Esophagus squamous epithelium (tissue), 5 donors: Measurements from ENCODE around the gene MRC1. TPM values are rescaled to one million over a fixed set of nuclear protein-coding genes. Genes with fewer than 3 reads are reported as not detected.
A peak's percentile ranks its signal among the peaks of the same experiment; 100 is the strongest.

Source experiments
- DNase-seq: peaks from one replicate; lab custom pipeline; 2025; lab: John Stamatoyannopoulos, UW
- H3K27ac ChIP-seq, 4 donors: fragments of 200-600 bp; sonication (generic); one replicate each; pipeline ENCODE4 v1.5.1; 2016 to 2019; ENCODE audit warnings: mild to moderate bottlenecking in 1 of 4
- H3K27me3 ChIP-seq, 4 donors: fragments of 200-600 bp; sonication (generic); 1 replicate in 3 of 4; 2 replicates in 1 of 4; pipeline versions ENCODE4 v1.5.1 to v1.6.0; 2017 to 2021; ENCODE audit warnings: antibody characterized with exemption in 1 of 4
- H3K36me3 ChIP-seq, 3 donors: fragments of 200-600 bp; sonication (generic); one replicate each; pipeline ENCODE4 v1.5.1; 2016 to 2019
- H3K4me1 ChIP-seq, 3 donors: fragments of 200-600 bp; sonication (generic); one replicate each; pipeline ENCODE4 v1.5.1; 2017 to 2019
- H3K4me3 ChIP-seq, 4 donors: fragments of 200-600 bp; sonication (generic); 1 replicate in 3 of 4; 2 replicates in 1 of 4; pipeline ENCODE4 v1.5.1; 2016 to 2019; ENCODE audit warnings: mild to moderate bottlenecking in 2 of 4, moderate library complexity in 1 of 4
- H3K9me3 ChIP-seq, 3 donors: fragments of 200-600 bp; sonication (generic); one replicate each; pipeline ENCODE4 v1.5.1; 2016 to 2019
- POLR2A ChIP-seq, 4 donors: fragments of 450-650 bp; IDR thresholded peaks; one replicate each; pipeline ENCODE4 v1.6.1; 2017; ENCODE audit warnings: antibody characterized with exemption in 4 of 4, mild to moderate bottlenecking in 4 of 4, moderate library complexity in 3 of 4
- whole genome bisulfite sequencing, 2 donors: methylation state at CpG; one replicate each; pipeline ENCODE4 v1.1.5; 2018; 5-methylcytosine and 5-hydroxymethylcytosine counted together
- intact Hi-C: fragments of 100-400 bp; cut with DNase I; formaldehyde crosslinking; loops from one replicate; pipeline ENCODE4 v1.15.0; 2022
- total RNA-seq, 4 donors: library from RNA; depleted of rRNA; stranded (reverse); fragments of >200 nt; gene quantifications; one replicate each; pipeline ENCODE4 v1.1.0, GENCODE V29; 2016
- TF ChIP-seq, protein P1 (sequence below), 6 experiments: fragments of 450-650 bp in 4 of 6; fragments of 200-600 bp in 2 of 6; sonication (generic) in 2 of 6; IDR thresholded peaks; one replicate each; pipeline ENCODE4 v1.5.1; 2016 to 2019; ENCODE audit warnings: antibody characterized with exemption in 6 of 6, mild to moderate bottlenecking in 4 of 6, moderate library complexity in 4 of 6
- donor health status: DM: yes; HTN: yes; CAD: no.

The MRC1 gene
- total RNA-seq: 10 to 100 TPM in 2 of 4 donors, 1 to 10 TPM in 1, under 1 TPM in 1; 0.42 to 43.1 (median 15.1) TPM

DNA sequence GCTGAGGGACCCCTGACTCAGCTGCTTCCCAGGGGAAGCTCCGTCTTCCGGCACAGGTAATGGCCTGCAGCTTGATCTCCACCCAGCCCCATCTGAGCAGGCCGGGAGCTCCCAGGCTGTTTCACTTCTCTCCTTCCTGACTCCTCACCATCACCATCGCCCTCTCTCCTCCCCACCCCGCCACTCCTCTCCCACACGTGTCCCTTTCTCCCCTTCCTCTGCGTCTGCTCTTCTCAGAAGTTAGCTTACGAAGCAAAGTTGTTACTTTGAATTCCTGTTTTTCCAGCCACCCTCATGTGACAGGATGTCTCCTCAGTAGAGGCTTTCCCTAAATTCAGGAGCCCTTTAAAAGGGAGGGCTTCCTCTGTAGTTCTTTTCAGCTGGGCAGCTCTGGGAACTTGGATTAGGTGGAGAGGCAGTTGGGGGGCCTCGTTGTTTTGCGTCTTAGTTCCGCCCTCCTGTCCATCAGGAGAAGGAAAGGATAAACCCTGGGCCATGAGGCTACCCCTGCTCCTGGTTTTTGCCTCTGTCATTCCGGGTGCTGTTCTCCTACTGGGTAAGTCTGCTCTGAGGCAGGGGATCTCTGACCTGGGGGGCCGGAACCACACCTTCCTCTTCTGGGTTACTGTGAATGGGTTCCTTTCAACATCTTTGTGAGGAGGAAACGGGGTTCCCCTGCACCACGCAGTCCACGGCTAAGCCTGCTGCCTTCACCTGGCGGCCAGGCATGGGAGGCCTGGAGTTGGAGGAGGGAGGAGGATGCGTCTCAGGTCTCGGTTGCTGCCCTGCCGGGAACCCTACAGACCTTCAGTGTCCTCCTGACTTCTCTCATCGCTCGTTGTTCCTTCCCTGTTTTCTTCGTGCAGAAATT lies at the start of gene MRC1:
MRC1 (plus strand) TSS at position 378 of the 871 bp plus-strand sequence; CDS start at position 496, 118 bp downstream.
- Histone ChIP-seq H3K4me3 (peak within 1 kb of the TSS in 3 of 4 donors; percentile 9 to 47 (median 28)), H3K36me3 (no peaks in the 10 kb centered on the region), H3K4me1 (no peaks in the 10 kb centered on the region), H3K27ac (peak within 1 kb of the TSS in 2 of 4 donors; percentile 29 to 61), H3K9me3 (no peaks in the 10 kb centered on the region), H3K27me3 (no peaks in the 10 kb centered on the region)
- intact Hi-C loops: no loop called here
- peak in 1 of 4 donors; percentile 7 for TF ChIP-seq POLR2A (IDR thresholded peaks at IDR 0.05)
- TF ChIP-seq, protein P1, sequence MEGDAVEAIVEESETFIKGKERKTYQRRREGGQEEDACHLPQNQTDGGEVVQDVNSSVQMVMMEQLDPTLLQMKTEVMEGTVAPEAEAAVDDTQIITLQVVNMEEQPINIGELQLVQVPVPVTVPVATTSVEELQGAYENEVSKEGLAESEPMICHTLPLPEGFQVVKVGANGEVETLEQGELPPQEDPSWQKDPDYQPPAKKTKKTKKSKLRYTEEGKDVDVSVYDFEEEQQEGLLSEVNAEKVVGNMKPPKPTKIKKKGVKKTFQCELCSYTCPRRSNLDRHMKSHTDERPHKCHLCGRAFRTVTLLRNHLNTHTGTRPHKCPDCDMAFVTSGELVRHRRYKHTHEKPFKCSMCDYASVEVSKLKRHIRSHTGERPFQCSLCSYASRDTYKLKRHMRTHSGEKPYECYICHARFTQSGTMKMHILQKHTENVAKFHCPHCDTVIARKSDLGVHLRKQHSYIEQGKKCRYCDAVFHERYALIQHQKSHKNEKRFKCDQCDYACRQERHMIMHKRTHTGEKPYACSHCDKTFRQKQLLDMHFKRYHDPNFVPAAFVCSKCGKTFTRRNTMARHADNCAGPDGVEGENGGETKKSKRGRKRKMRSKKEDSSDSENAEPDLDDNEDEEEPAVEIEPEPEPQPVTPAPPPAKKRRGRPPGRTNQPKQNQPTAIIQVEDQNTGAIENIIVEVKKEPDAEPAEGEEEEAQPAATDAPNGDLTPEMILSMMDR (IDR thresholded peaks at IDR 0.05): no peak
- DNase-seq: no peak
- WGBS, 2 donors: 54 to 55% methylated on average over 22 of the region's 23 CpGs

DNA sequence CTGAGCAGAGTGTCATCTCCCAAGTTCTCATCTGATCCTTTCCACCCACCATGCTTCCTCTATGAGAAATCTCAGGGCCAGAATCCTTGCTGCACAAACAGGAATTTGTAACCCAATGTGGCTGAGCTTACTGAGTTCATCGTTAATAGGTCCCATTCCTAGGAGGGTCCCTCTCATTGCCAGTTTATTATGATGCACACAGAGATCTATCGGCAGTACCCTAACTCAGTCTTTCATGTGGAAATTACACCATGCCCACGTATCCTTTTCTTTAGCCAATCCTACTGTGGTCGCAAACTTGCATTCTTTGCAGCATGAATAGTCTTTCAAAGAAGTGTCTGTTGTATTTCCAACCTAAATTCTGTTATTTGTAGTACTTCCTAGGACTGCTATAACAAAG lies 45.0 kb upstream of the MRC1 start:
- H3K27me3 ChIP-seq: no peaks in the 10 kb centered on the region

DNA sequence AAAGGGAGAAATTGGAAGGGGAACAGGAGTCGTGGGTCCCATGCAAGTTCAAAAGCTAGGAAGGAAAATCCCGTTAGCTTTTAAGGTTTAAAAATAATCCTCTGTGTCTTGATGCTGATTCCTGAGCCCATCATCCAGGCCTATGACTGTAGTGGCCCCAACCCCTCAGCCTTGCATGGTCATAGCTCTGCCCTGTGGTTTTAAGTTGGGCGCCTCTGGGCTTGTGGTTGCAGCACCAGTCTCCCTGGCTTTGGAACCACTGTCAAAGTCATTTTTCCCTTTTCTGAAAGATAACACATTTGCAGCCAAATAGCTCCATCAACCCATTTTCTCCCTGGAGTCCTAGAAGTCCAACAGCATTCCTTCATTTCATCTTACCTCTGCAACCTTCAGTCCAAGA lies 43.5 kb upstream of the MRC1 start:
- no peak for TF ChIP-seq POLR2A (IDR thresholded peaks at IDR 0.05)
- TF ChIP-seq, protein P1 (IDR thresholded peaks at IDR 0.05): no peak
- WGBS, 2 donors: 67 to 70% methylated on average over 3 of the region's 3 CpGs

More for the DNA sequence above, 45.0 kb upstream of the MRC1 start:
- intact Hi-C loops: no loop called here
- no peak overlapping the region for H3K4me3 ChIP-seq
- H3K9me3 ChIP-seq: no peaks in the 10 kb centered on the region
- no peak overlapping the region for H3K27ac ChIP-seq
- 58 to 70% methylated on average over 4 of the region's 4 CpGs for WGBS, 2 donors
- no peaks in the 10 kb centered on the region for H3K4me1 ChIP-seq
- no peak for DNase-seq
- TF ChIP-seq POLR2A (IDR thresholded peaks at IDR 0.05): no peak
- TF ChIP-seq, protein P1 (IDR thresholded peaks at IDR 0.05): no peak
- no peaks in the 10 kb centered on the region for H3K36me3 ChIP-seq

DNA sequence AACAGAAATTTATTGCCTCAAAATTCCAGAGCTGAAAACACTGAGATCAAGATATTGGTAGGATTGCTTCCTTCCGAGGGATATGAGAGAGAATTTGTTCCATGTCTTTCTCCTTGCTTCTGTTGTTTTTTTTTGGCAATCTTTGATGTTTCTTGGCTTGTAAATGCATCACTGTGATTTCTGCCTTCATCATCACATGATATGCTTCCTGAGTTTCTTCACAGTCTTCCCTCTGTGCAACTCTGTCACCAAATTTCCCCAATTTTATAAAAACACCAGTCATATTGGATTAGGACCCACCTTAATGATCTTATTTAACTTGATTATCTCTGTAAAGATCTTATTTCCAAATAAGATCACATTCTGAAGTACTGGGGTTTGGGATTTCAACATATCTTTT lies 42.4 kb upstream of the MRC1 start:
- Histone ChIP-seq H3K27me3 (no peaks in the 10 kb centered on the region), H3K9me3 (no peaks in the 10 kb centered on the region), H3K36me3 (no peaks in the 10 kb centered on the region), H3K4me1 (no peaks in the 10 kb centered on the region), H3K27ac (no peak overlapping the region), H3K4me3 (no peak overlapping the region)
- no peak for DNase-seq
- TF ChIP-seq POLR2A (IDR thresholded peaks at IDR 0.05): no peak
- TF ChIP-seq, protein P1 (IDR thresholded peaks at IDR 0.05): no peak
- WGBS, 2 donors: 76 to 83% methylated on average over 1 of the region's 1 CpG
- intact Hi-C loops: no loop called here

More for the DNA sequence above, 43.5 kb upstream of the MRC1 start:
- no peak for DNase-seq
- Histone ChIP-seq H3K9me3 (no peaks in the 10 kb centered on the region), H3K27ac (no peak overlapping the region), H3K4me3 (no peak overlapping the region), H3K36me3 (no peaks in the 10 kb centered on the region), H3K4me1 (no peaks in the 10 kb centered on the region), H3K27me3 (no peaks in the 10 kb centered on the region)
- intact Hi-C loops: no loop called here

DNA sequence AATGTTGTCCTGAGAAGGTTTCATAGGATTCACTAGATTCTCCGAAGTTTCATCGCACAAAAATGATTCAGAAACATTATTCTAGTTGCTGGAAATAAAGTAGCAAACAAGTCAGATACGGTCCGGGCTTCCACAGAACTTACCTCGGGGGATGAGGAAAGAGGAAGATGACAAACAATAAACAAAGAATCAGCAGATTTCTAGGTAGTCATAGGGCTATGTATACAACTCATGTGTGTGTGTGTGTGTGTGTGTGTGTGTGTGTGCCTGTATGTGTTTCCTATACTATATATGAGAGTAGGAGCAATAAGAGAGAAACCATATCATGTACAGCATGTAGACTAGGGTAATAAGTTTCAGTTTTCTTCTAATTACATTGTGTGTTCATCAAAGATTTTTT lies 40.7 kb upstream of the MRC1 start:
- Histone ChIP-seq H3K4me1 (no peaks in the 10 kb centered on the region), H3K27me3 (no peaks in the 10 kb centered on the region), H3K27ac (no peak overlapping the region), H3K4me3 (no peak overlapping the region), H3K9me3 (no peaks in the 10 kb centered on the region), H3K36me3 (no peaks in the 10 kb centered on the region)
- TF ChIP-seq, protein P1 (IDR thresholded peaks at IDR 0.05): no peak
- TF ChIP-seq POLR2A (IDR thresholded peaks at IDR 0.05): no peak
- intact Hi-C loops: no loop called here
- no peak for DNase-seq
- WGBS, 2 donors: 76 to 79% methylated on average over 5 of the region's 5 CpGs
